Sigmoid colon (tissue), 4 donors: ENCODE measurements around the gene GAMT.

Source experiments
- CTCF ChIP-seq, 4 experiments: fragments of 450-650 bp in 3 of 4; fragments of 200-600 bp in 1 of 4; IDR thresholded peaks; one replicate each; pipeline ENCODE4 v1.5.1; 2016 to 2019; ENCODE audit warnings: antibody characterized with exemption in 4 of 4, mild to moderate bottlenecking in 3 of 4, moderate library complexity in 2 of 4
- EP300 ChIP-seq, 4 donors: sonication (generic); formaldehyde crosslinking; IDR thresholded peaks; one replicate each; pipeline ENCODE4 v1.6.1; 2017; ENCODE audit warnings: antibody characterized with exemption in 4 of 4
- POLR2A ChIP-seq, 2 donors: fragments of 450-650 bp; IDR thresholded peaks; one replicate each; pipeline ENCODE4 v1.6.1; 2016; ENCODE audit warnings: antibody characterized with exemption in 2 of 2, mild to moderate bottlenecking in 2 of 2, moderate library complexity in 2 of 2

- TF ChIP-seq CTCF (IDR thresholded peaks at IDR 0.05) (no peak), EP300 (IDR thresholded peaks at IDR 0.05) (no peak), POLR2A (IDR thresholded peaks at IDR 0.05) (no peak)
Observed at GRCh38 chr19:1438933-1439354, 37.6 kb upstream of the GAMT start.
